Body of pancreas (tissue), 4 donors: ENCODE results near the gene PRR18.

Source experiments
- POLR2A ChIP-seq, 3 donors: fragments of 450-650 bp; IDR thresholded peaks; one replicate each; pipeline ENCODE4 v1.6.1; 2016; ENCODE audit warnings: antibody characterized with exemption in 3 of 3, mild to moderate bottlenecking in 2 of 3
- TF ChIP-seq, protein P1 (sequence below), 7 experiments: fragments of 450-650 bp in 4 of 7; fragments of 200-600 bp in 3 of 7; sonication (generic) in 3 of 7; IDR thresholded peaks; one replicate each; pipeline ENCODE4 v1.5.1; 2016 to 2019; ENCODE audit warnings: antibody characterized with exemption in 7 of 7

GRCh38 chr6:166331503-166332415, 23.6 kb upstream of the PRR18 start:
- TF ChIP-seq, protein P1, sequence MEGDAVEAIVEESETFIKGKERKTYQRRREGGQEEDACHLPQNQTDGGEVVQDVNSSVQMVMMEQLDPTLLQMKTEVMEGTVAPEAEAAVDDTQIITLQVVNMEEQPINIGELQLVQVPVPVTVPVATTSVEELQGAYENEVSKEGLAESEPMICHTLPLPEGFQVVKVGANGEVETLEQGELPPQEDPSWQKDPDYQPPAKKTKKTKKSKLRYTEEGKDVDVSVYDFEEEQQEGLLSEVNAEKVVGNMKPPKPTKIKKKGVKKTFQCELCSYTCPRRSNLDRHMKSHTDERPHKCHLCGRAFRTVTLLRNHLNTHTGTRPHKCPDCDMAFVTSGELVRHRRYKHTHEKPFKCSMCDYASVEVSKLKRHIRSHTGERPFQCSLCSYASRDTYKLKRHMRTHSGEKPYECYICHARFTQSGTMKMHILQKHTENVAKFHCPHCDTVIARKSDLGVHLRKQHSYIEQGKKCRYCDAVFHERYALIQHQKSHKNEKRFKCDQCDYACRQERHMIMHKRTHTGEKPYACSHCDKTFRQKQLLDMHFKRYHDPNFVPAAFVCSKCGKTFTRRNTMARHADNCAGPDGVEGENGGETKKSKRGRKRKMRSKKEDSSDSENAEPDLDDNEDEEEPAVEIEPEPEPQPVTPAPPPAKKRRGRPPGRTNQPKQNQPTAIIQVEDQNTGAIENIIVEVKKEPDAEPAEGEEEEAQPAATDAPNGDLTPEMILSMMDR (IDR thresholded peaks at IDR 0.05) = no peak
- no peak for TF ChIP-seq POLR2A (IDR thresholded peaks at IDR 0.05)
